IMR-90 (cell line): ENCODE results near the gene LRFN4. TPM values are rescaled to one million over a fixed set of nuclear protein-coding genes. Genes with fewer than 3 reads are reported as not detected.

Source experiments
- ATAC-seq: fragments of 200-7000 bp; cut with Tn5 transposase; 2 replicates; pipeline ENCODE4 v1.9.1; 2020; ENCODE audit warnings: low read depth, mild to moderate bottlenecking, moderate library complexity
- BruUV-seq: library from RNA; stranded (reverse); fragments of 400-500 nt; replicated peaks from 2 replicates; lab custom pipeline; 2021; lab: Mats Ljungman, UMichigan
- CTCF ChIA-PET: fragments of 300-600 bp; formaldehyde crosslinking; extraction: SDS; loops from one replicate; lab custom pipeline; 2021; ENCODE audit warnings: antibody characterized with exemption; lab: Yijun Ruan, JAX
- POLR2A ChIA-PET: fragments of 300-600 bp; sonication (Branson Sonifier 250); formaldehyde crosslinking; loops from one replicate; lab custom pipeline; 2022; ENCODE audit warnings: antibody characterized with exemption; ENCODE audit not compliant: unreplicated experiment; lab: Charles Lee
- DNase-seq: peaks from one replicate; pipeline ENCODE4 v3.0.0; 2013
- H2AFZ ChIP-seq: replicated peaks from 2 replicates; pipeline ENCODE3; 2013; ENCODE audit warnings: low read length, mild to moderate bottlenecking; ENCODE audit not compliant: poor library complexity
- H2AK5ac ChIP-seq: 2 replicates; pipeline ENCODE4 v1.6.1; 2013; ENCODE audit warnings: low read depth, low read length, inconsistent platforms
- H2AK9ac ChIP-seq: replicated peaks from 2 replicates; pipeline ENCODE3; 2013; ENCODE audit warnings: mild to moderate bottlenecking, low read depth, low read length, moderate library complexity; ENCODE audit not compliant: poor library complexity
- H2BK120ac ChIP-seq: 2 replicates; pipeline ENCODE4 v1.6.1; 2013; ENCODE audit warnings: low read depth, low read length, inconsistent platforms
- H2BK15ac ChIP-seq: 3 replicates; pipeline ENCODE4 v1.6.1; 2013; ENCODE audit warnings: low read depth, low read length, inconsistent platforms
- H2BK20ac ChIP-seq: 2 replicates; pipeline ENCODE4 v1.6.1; 2013; ENCODE audit warnings: low read depth, mild to moderate bottlenecking, inconsistent platforms, low read length, moderate library complexity
- H2BK5ac ChIP-seq: 2 replicates; pipeline ENCODE4 v1.6.1; 2013; ENCODE audit warnings: mild to moderate bottlenecking, low read depth, low read length, inconsistent platforms; ENCODE audit not compliant: poor library complexity, severe bottlenecking
- H3K14ac ChIP-seq: replicated peaks from 2 replicates; pipeline ENCODE4 v1.6.1; 2013; ENCODE audit warnings: low read depth, low read length, inconsistent platforms
- H3K18ac ChIP-seq: 2 replicates; pipeline ENCODE4 v1.6.1; 2013; ENCODE audit warnings: low read depth, low read length, control low read depth
- H3K23ac ChIP-seq: 2 replicates; pipeline ENCODE4 v1.6.1; 2013; ENCODE audit warnings: low read depth, low read length, inconsistent platforms
- H3K27ac ChIP-seq: 2 replicates; pipeline ENCODE4 v1.5.1; 2013; ENCODE audit warnings: mild to moderate bottlenecking, control low read depth, low read length; ENCODE audit not compliant: insufficient read depth
- H3K27me3 ChIP-seq: 2 replicates; pipeline ENCODE4 v1.6.1; 2013; ENCODE audit warnings: low read length; ENCODE audit not compliant: control insufficient read depth, insufficient read depth
- H3K36me3 ChIP-seq: 2 replicates; pipeline ENCODE4 v1.6.1; 2013; ENCODE audit warnings: low read length, mixed read lengths; ENCODE audit not compliant: control insufficient read depth, insufficient read depth
- H3K4ac ChIP-seq: 2 replicates; pipeline ENCODE4 v1.6.1; 2013; ENCODE audit warnings: low read depth, low read length, inconsistent platforms
- H3K4me1 ChIP-seq: 2 replicates; pipeline ENCODE4 v1.6.1; 2013; ENCODE audit warnings: low read length, mixed read lengths; ENCODE audit not compliant: control insufficient read depth, insufficient read depth
- H3K4me2 ChIP-seq: 2 replicates; pipeline ENCODE4 v1.6.1; 2013; ENCODE audit warnings: low read depth, mild to moderate bottlenecking, control low read depth, low read length, moderate library complexity
- H3K4me3 ChIP-seq: 2 replicates; pipeline ENCODE4 v1.5.1; 2013; ENCODE audit warnings: low read depth, mild to moderate bottlenecking, control low read depth, low read length, moderate library complexity; ENCODE audit not compliant: insufficient read depth
- H3K56ac ChIP-seq: 2 replicates; pipeline ENCODE4 v1.6.1; 2013; ENCODE audit warnings: low read length, inconsistent platforms; ENCODE audit not compliant: insufficient read depth; ENCODE audit errors: extremely low read depth
- H3K79me1 ChIP-seq, 2 experiments: 2 replicates each; pipeline ENCODE4 v1.6.1; 2013; ENCODE audit warnings: low read length in 2 of 2, inconsistent platforms in 1 of 2, low read depth in 1 of 2
- H3K9ac ChIP-seq: 2 replicates; pipeline ENCODE4 v1.6.1; 2013; ENCODE audit warnings: low read depth, low read length, control low read depth
- H3K9me1 ChIP-seq: 2 replicates; pipeline ENCODE4 v1.6.1; 2013; ENCODE audit warnings: low read length, inconsistent platforms; ENCODE audit not compliant: insufficient read depth
- H3K9me3 ChIP-seq: 2 replicates; pipeline ENCODE4 v1.6.1; 2013; ENCODE audit warnings: low read length; ENCODE audit not compliant: control insufficient read depth, insufficient read depth
- H4K20me1 ChIP-seq: 2 replicates; pipeline ENCODE4 v1.6.1; 2013; ENCODE audit warnings: low read length, inconsistent platforms; ENCODE audit not compliant: insufficient read depth
- H4K5ac ChIP-seq: 2 replicates; pipeline ENCODE4 v1.6.1; 2013; ENCODE audit warnings: mild to moderate bottlenecking, low read depth, low read length, control low read depth
- H4K8ac ChIP-seq, 2 experiments: 2 replicates each; pipeline ENCODE4 v1.6.1; 2013; ENCODE audit warnings: low read depth in 2 of 2, low read length in 2 of 2, control low read depth in 1 of 2, inconsistent platforms in 1 of 2
- H4K91ac ChIP-seq: 2 replicates; pipeline ENCODE4 v1.6.1; 2013; ENCODE audit warnings: low read depth, low read length, inconsistent platforms; ENCODE audit not compliant: insufficient read depth
- BHLHE40 ChIP-seq: fragments of 150-350 bp; IDR thresholded peaks from 2 replicates; pipeline ENCODE4 v1.6.1; 2016; ENCODE audit warnings: mild to moderate bottlenecking, low read depth, low read length
- CEBPB ChIP-seq: IDR thresholded peaks from 2 replicates; pipeline ENCODE4 v1.6.1; 2012; ENCODE audit warnings: low read depth, low read length, improper control_type of control experiment
- MAZ ChIP-seq: IDR thresholded peaks from 2 replicates; pipeline ENCODE4 v1.6.1; 2012; ENCODE audit warnings: low read depth, mild to moderate bottlenecking, low read length, improper control_type of control experiment, moderate library complexity, borderline replicate concordance
- RCOR1 ChIP-seq: IDR thresholded peaks from 2 replicates; pipeline ENCODE4 v1.6.1; 2012; ENCODE audit warnings: mild to moderate bottlenecking, low read length, improper control_type of control experiment; ENCODE audit not compliant: insufficient replicate concordance
- RFX5 ChIP-seq: IDR thresholded peaks from 2 replicates; pipeline ENCODE4 v1.8.0; 2012; ENCODE audit warnings: low read depth, mild to moderate bottlenecking, low read length, moderate library complexity
- SMC3 ChIP-seq: fragments of 150-350 bp; IDR thresholded peaks from 2 replicates; pipeline ENCODE4 v1.6.1; 2016; ENCODE audit warnings: low read depth, mild to moderate bottlenecking, antibody characterized with exemption, low read length, moderate library complexity
- WGBS, 2 experiments: methylation state at CpG; one replicate each; pipeline versions ENCODE4 v1.1.5 to v1.1.7; 2013; ENCODE audit warnings: missing lambda C conversion rate in 2 of 2; ENCODE audit not compliant: insufficient read length in 1 of 2; ENCODE audit errors: extremely low coverage in 2 of 2; 5-methylcytosine and 5-hydroxymethylcytosine counted together
- dilution Hi-C: fragments of 300-500 bp; cut with HindIII; formaldehyde crosslinking; loops from one replicate; pipeline ENCODE4 v1.14.3; 2018; ENCODE audit warnings: low sequenced_read_pairs; ENCODE audit not compliant: unreplicated experiment
- in situ Hi-C: fragments of 300-500 bp; cut with MboI; formaldehyde crosslinking; loops from 3 replicates; pipeline ENCODE4 v1.14.3; 2019; ENCODE audit warnings: low sequenced_read_pairs, inconsistent platforms, mixed read lengths
- intact Hi-C: fragments of 100-400 bp; cut with micrococcal nuclease; formaldehyde crosslinking; loops from 2 replicates; pipeline ENCODE4 v1.10.0; 2022
- polyA plus RNA-seq, 3 experiments: library from polyadenylated mRNA; depleted of rRNA; stranded (reverse); fragments of >200 nt; gene quantifications; 2 replicates each; pipeline ENCODE4 v1.2.3, GENCODE V29; 2012; ENCODE audit warnings: low replicate concordance in 1 of 3
- total RNA-seq: library from RNA; depleted of rRNA; stranded (reverse); fragments of >200 nt; gene quantifications from 2 replicates; pipeline ENCODE4 v1.2.3, GENCODE V29; 2012
- TF ChIP-seq, protein P1 (sequence below): conservative IDR thresholded peaks from 2 replicates; pipeline ENCODE4 v1.5.1; 2012; ENCODE audit warnings: mild to moderate bottlenecking, low read depth, low read length, improper control_type of control experiment

Gene LRFN4
- total and polyA plus RNA-seq, 2 of the 4 experiments (the other 2 are of a cell fraction): 6.1 to 18.9 TPM

DNA sequence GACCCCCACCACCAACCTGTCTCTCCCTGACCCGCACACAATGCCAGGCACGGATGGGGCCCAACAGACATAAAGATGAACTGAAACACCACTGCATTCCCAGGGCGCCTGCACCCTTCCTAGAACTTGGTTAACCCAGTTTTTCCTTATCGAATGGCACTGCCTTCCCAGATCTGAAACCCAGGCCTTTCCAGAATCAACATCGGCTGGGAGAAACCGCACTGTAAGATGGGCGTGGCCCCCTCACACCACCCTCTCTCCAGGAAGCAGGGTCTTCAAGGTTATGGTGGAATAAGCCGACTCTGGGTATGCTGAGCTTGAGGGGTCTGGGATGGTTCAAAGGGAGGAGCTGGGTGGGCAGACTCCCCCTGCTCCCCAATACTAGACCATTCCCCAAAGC, 23.1 kb downstream of the LRFN4 start:
- no peak overlapping the region for H3K27ac ChIP-seq
- no peak overlapping the region for H3K14ac ChIP-seq
- H3K4me2 ChIP-seq: no peak overlapping the region
- H3K9ac ChIP-seq: no peak overlapping the region
- CTCF ChIA-PET: no interaction called here
- POLR2A ChIA-PET: no interaction called here
- H3K56ac ChIP-seq: no peak overlapping the region
- ATAC-seq: no peak
- no peak overlapping the region for H3K23ac ChIP-seq
- no peak overlapping the region for H2AK9ac ChIP-seq
- peaks cover 0 to 24% of the 10 kb centered on the region in 2 experiments; a peak in 2 of 4 replicates for H3K79me1 ChIP-seq
- no peak overlapping the region for H2BK5ac ChIP-seq
- peaks cover 5% of the 10 kb centered on the region for H3K9me1 ChIP-seq
- no peaks in the 10 kb centered on the region for H3K36me3 ChIP-seq
- in situ Hi-C loops (no loop called here), intact Hi-C loops (loop anchor here (5.0 kb wide), 1 partner anchor 77 kb away; the partner anchor contains the start of gene PC), dilution Hi-C loops (no loop called here)
- no peaks in the 10 kb centered on the region for H3K27me3 ChIP-seq
- H3K4me3 ChIP-seq: no peak overlapping the region
- H2AFZ ChIP-seq: no peak overlapping the region
- no peak overlapping the region for H3K4ac ChIP-seq
- no peak overlapping the region for H2BK20ac ChIP-seq
- H4K5ac ChIP-seq: no peak overlapping the region
- H3K18ac ChIP-seq: no peak overlapping the region
- TF ChIP-seq RCOR1 (no peak), BHLHE40 (no peak), RFX5 (no peak), CEBPB (no peak), MAZ (no peak), SMC3 (no peak)
- TF ChIP-seq, protein P1, sequence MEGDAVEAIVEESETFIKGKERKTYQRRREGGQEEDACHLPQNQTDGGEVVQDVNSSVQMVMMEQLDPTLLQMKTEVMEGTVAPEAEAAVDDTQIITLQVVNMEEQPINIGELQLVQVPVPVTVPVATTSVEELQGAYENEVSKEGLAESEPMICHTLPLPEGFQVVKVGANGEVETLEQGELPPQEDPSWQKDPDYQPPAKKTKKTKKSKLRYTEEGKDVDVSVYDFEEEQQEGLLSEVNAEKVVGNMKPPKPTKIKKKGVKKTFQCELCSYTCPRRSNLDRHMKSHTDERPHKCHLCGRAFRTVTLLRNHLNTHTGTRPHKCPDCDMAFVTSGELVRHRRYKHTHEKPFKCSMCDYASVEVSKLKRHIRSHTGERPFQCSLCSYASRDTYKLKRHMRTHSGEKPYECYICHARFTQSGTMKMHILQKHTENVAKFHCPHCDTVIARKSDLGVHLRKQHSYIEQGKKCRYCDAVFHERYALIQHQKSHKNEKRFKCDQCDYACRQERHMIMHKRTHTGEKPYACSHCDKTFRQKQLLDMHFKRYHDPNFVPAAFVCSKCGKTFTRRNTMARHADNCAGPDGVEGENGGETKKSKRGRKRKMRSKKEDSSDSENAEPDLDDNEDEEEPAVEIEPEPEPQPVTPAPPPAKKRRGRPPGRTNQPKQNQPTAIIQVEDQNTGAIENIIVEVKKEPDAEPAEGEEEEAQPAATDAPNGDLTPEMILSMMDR: no peak
- peak overlapping the region; percentile 69 for H2AK5ac ChIP-seq
- no peak for DNase-seq
- BruUV-seq: no TSS peak
- no peak overlapping the region for H4K8ac ChIP-seq
- no peak overlapping the region; the same call in 1 of the 2 replicates for H4K91ac ChIP-seq
- no peaks in the 10 kb centered on the region for H4K20me1 ChIP-seq
- peaks cover 43% of the 10 kb centered on the region for H3K4me1 ChIP-seq
- WGBS, 2 experiments: 100% methylated on average over 1 of the region's 8 CpGs; no CpG with 5 or more reads in 1 of the 2 experiments
- no peak overlapping the region for H2BK120ac ChIP-seq
- no peak overlapping the region for H2BK15ac ChIP-seq
- H3K9me3 ChIP-seq: no peaks in the 10 kb centered on the region
